H9 (cell line): ENCODE results near the gene TAGLN3. TPM values are rescaled to one million over a fixed set of nuclear protein-coding genes. Genes with fewer than 3 reads are reported as not detected.

Experiments used
- DNase-seq: peaks from one replicate; pipeline ENCODE4 v3.0.0-alpha.2; 2017
- H2AFZ ChIP-seq: one replicate; pipeline ENCODE4 v1.6.1; 2013; ENCODE audit warnings: mild to moderate bottlenecking, low read length, control low read depth, moderate library complexity
- H2AK5ac ChIP-seq: 2 replicates; pipeline ENCODE4 v1.6.1; 2013; ENCODE audit warnings: low read length, control low read depth, mixed read lengths; ENCODE audit not compliant: insufficient read length
- H2BK120ac ChIP-seq: one replicate; pipeline ENCODE4 v1.6.1; 2013; ENCODE audit warnings: low read depth, mild to moderate bottlenecking, low read length, control low read depth, inconsistent platforms; ENCODE audit not compliant: poor library complexity, severe bottlenecking
- H2BK12ac ChIP-seq: 2 replicates; pipeline ENCODE4 v1.6.1; 2013; ENCODE audit warnings: low read length, control low read depth, mixed read lengths, low read depth; ENCODE audit not compliant: insufficient read length
- H2BK15ac ChIP-seq: 2 replicates; pipeline ENCODE4 v1.6.1; 2013; ENCODE audit warnings: low read depth, low read length, control low read depth
- H2BK20ac ChIP-seq: one replicate; pipeline ENCODE4 v1.6.1; 2013; ENCODE audit warnings: low read depth, mild to moderate bottlenecking, low read length, control low read depth, inconsistent platforms; ENCODE audit not compliant: poor library complexity, severe bottlenecking
- H2BK5ac ChIP-seq: 2 replicates; pipeline ENCODE4 v1.6.1; 2013; ENCODE audit warnings: low read length, control low read depth, mixed read lengths; ENCODE audit not compliant: insufficient read length
- H3K14ac ChIP-seq: 2 replicates; pipeline ENCODE4 v1.6.1; 2013; ENCODE audit warnings: low read length, control low read depth; ENCODE audit not compliant: insufficient read depth
- H3K18ac ChIP-seq: 2 replicates; pipeline ENCODE4 v1.6.1; 2013; ENCODE audit warnings: low read depth, mild to moderate bottlenecking, mixed read lengths, low read length, control low read depth; ENCODE audit not compliant: insufficient read length
- H3K23ac ChIP-seq: 2 replicates; pipeline ENCODE4 v1.6.1; 2013; ENCODE audit warnings: low read length, control low read depth, mixed read lengths, low read depth; ENCODE audit not compliant: insufficient read length
- H3K23me2 ChIP-seq: 2 replicates; pipeline ENCODE4 v1.6.1; 2013; ENCODE audit warnings: low read depth, mild to moderate bottlenecking, mixed read lengths, low read length, control low read depth; ENCODE audit not compliant: insufficient read length, poor library complexity, severe bottlenecking
- H3K27ac ChIP-seq: 2 replicates; pipeline ENCODE4 v1.5.1; 2013; ENCODE audit warnings: low read length, control low read depth, mixed read lengths, low read depth; ENCODE audit not compliant: insufficient read length
- H3K27me3 ChIP-seq: 2 replicates; pipeline ENCODE4 v1.6.1; 2013; ENCODE audit warnings: low read length, control low read depth, inconsistent platforms; ENCODE audit not compliant: insufficient read depth
- H3K4ac ChIP-seq: 2 replicates; pipeline ENCODE4 v1.6.1; 2013; ENCODE audit warnings: low read depth, mild to moderate bottlenecking, control low read depth, inconsistent platforms, low read length, moderate library complexity
- H3K4me1 ChIP-seq: 2 replicates; pipeline ENCODE4 v1.6.1; 2013; ENCODE audit warnings: low read length, control low read depth, inconsistent platforms; ENCODE audit not compliant: insufficient read depth
- H3K4me2 ChIP-seq: 2 replicates; pipeline ENCODE4 v1.6.1; 2013; ENCODE audit warnings: low read length, control low read depth, mixed read lengths; ENCODE audit not compliant: insufficient read length, insufficient read depth
- H3K56ac ChIP-seq: 2 replicates; pipeline ENCODE4 v1.6.1; 2013; ENCODE audit warnings: low read depth, mild to moderate bottlenecking, mixed read lengths, low read length, control low read depth; ENCODE audit not compliant: insufficient read length
- H3K79me1 ChIP-seq: 2 replicates; pipeline ENCODE4 v1.6.1; 2013; ENCODE audit warnings: low read depth, mild to moderate bottlenecking, moderate library complexity, low read length, control low read depth, inconsistent platforms; ENCODE audit not compliant: insufficient read depth, poor library complexity, severe bottlenecking
- H3K79me2 ChIP-seq: 2 replicates; pipeline ENCODE4 v1.6.1; 2013; ENCODE audit warnings: low read length, control low read depth, inconsistent platforms; ENCODE audit not compliant: insufficient read depth
- H3K9ac ChIP-seq: 2 replicates; pipeline ENCODE4 v1.6.1; 2013; ENCODE audit warnings: low read length, control low read depth, mixed read lengths; ENCODE audit not compliant: insufficient read length; ENCODE audit errors: extremely low read depth
- H3K9me3 ChIP-seq: one replicate; pipeline ENCODE4 v1.6.1; 2013; ENCODE audit warnings: low read depth, low read length, inconsistent platforms; ENCODE audit not compliant: control insufficient read depth
- H3T11ph ChIP-seq: one replicate; pipeline ENCODE4 v1.6.1; 2013; ENCODE audit warnings: mild to moderate bottlenecking, low read length, control low read depth, inconsistent platforms
- H4K20me1 ChIP-seq: one replicate; pipeline ENCODE4 v1.6.1; 2013; ENCODE audit not compliant: control insufficient read depth, insufficient read length, insufficient read depth
- H4K5ac ChIP-seq: 2 replicates; pipeline ENCODE4 v1.6.1; 2013; ENCODE audit warnings: low read depth, mild to moderate bottlenecking, mixed read lengths, low read length, control low read depth; ENCODE audit not compliant: insufficient read length
- H4K8ac ChIP-seq: replicated peaks from 2 replicates; pipeline ENCODE4 v1.6.1; 2013; ENCODE audit warnings: low read length, control low read depth, mixed read lengths, low read depth; ENCODE audit not compliant: insufficient read length
- H4K91ac ChIP-seq: 2 replicates; pipeline ENCODE4 v1.6.1; 2013; ENCODE audit warnings: low read depth, mild to moderate bottlenecking, moderate library complexity, mixed read lengths, low read length, control low read depth; ENCODE audit not compliant: insufficient read length
- H3K27ac Mint-ChIP-seq, 3 experiments: 2 replicates in 2 of 3; 3 replicates in 1 of 3; pipeline ENCODE4 v1.8.0; 2020 to 2021; ENCODE audit warnings: mixed read lengths in 3 of 3, mild to moderate bottlenecking in 1 of 3, moderate library complexity in 1 of 3
- H3K27me3 Mint-ChIP-seq: 2 replicates; pipeline ENCODE4 v1.8.0; 2021; ENCODE audit warnings: low read depth, mild to moderate bottlenecking, moderate library complexity, mixed read lengths
- H3K36me3 Mint-ChIP-seq, 3 experiments: 2 replicates in 2 of 3; 3 replicates in 1 of 3; pipeline ENCODE4 v1.8.0; 2020 to 2021; ENCODE audit warnings: low read depth in 3 of 3, mixed read lengths in 3 of 3; ENCODE audit not compliant: insufficient read depth in 1 of 3
- H3K4me1 Mint-ChIP-seq, 2 experiments: 2 replicates each; pipeline ENCODE4 v1.8.0; 2020; ENCODE audit warnings: mixed read lengths in 2 of 2
- H3K4me3 Mint-ChIP-seq, 2 experiments: 2 replicates in 1 of 2; 3 replicates in 1 of 2; pipeline ENCODE4 v1.8.0; 2020 to 2021; ENCODE audit warnings: mild to moderate bottlenecking in 2 of 2, mixed read lengths in 2 of 2, moderate library complexity in 1 of 2
- H3K9me3 Mint-ChIP-seq, 2 experiments: 2 replicates in 1 of 2; 3 replicates in 1 of 2; pipeline ENCODE4 v1.8.0; 2020; ENCODE audit warnings: mild to moderate bottlenecking in 2 of 2, mixed read lengths in 2 of 2, moderate library complexity in 1 of 2
- WGBS: extraction: QIAGEN DNeasy Blood & Tissue Kit; methylation state at CpG from one replicate; pipeline ENCODE4 v1.1.7; 2013; ENCODE audit warnings: missing lambda C conversion rate, low lambda C conversion rate, mixed read lengths; ENCODE audit not compliant: insufficient read length; ENCODE audit errors: extremely low coverage; 5-methylcytosine and 5-hydroxymethylcytosine counted together
- total RNA-seq: library from RNA; stranded (reverse); gene quantifications from 2 replicates; pipeline ENCODE4 v1.2.1, GENCODE V29; 2021
- TF ChIP-seq, protein P1 (sequence below): fragments of 200-600 bp; sonication (generic); conservative IDR thresholded peaks from 3 replicates; pipeline ENCODE4 v1.8.0; 2021; ENCODE audit warnings: antibody characterized with exemption, mild to moderate bottlenecking

TAGLN3 gene
- total RNA-seq, 1 experiment from 2014 or later = 6.4 TPM

DNA sequence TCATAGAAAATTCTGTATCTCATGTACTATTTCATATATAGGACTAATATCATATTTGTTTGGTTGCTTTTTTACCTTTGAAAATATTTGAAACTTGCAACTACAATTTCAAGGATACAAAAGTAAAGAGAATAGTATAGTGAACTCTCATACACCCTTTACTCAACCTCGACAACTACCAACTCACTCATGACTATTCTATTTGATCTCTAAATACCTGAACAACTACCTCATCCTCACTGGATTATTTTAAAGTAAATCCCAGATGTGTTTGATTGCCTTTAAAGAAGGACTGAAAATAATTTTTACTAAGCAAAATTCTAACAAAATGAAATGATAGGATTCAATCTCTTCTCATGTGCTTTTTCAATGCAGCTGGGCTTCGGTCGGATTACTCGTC, 47.9 kb downstream of the TAGLN3 start:
- no peak overlapping the region for H3K23ac ChIP-seq
- no peak overlapping the region for H2AFZ ChIP-seq
- H3K27ac ChIP-seq = no peak overlapping the region
- H3K4me2 ChIP-seq = no peak overlapping the region
- H4K5ac ChIP-seq = no peak overlapping the region
- no peak overlapping the region for H3K4me3 Mint-ChIP-seq
- no peak overlapping the region for H3K14ac ChIP-seq
- TF ChIP-seq, protein P1, sequence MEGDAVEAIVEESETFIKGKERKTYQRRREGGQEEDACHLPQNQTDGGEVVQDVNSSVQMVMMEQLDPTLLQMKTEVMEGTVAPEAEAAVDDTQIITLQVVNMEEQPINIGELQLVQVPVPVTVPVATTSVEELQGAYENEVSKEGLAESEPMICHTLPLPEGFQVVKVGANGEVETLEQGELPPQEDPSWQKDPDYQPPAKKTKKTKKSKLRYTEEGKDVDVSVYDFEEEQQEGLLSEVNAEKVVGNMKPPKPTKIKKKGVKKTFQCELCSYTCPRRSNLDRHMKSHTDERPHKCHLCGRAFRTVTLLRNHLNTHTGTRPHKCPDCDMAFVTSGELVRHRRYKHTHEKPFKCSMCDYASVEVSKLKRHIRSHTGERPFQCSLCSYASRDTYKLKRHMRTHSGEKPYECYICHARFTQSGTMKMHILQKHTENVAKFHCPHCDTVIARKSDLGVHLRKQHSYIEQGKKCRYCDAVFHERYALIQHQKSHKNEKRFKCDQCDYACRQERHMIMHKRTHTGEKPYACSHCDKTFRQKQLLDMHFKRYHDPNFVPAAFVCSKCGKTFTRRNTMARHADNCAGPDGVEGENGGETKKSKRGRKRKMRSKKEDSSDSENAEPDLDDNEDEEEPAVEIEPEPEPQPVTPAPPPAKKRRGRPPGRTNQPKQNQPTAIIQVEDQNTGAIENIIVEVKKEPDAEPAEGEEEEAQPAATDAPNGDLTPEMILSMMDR = no peak
- H2BK120ac ChIP-seq = no peak overlapping the region
- peaks cover 13 to 15% of the 10 kb centered on the region in 2 experiments for H3K4me1 Mint-ChIP-seq
- H3K9me3 Mint-ChIP-seq = no peaks in the 10 kb centered on the region
- H2BK12ac ChIP-seq = no peak overlapping the region
- no peak overlapping the region for H4K91ac ChIP-seq
- no peaks in the 10 kb centered on the region for H3K27me3 Mint-ChIP-seq
- no peak overlapping the region for H4K8ac ChIP-seq
- H3K4me1 ChIP-seq = no peaks in the 10 kb centered on the region; the same call in 1 of the 2 replicates
- 100% methylated on average over 1 of the region's 4 CpGs for WGBS
- no peaks in the 10 kb centered on the region for H4K20me1 ChIP-seq
- no peaks in the 10 kb centered on the region for H3K23me2 ChIP-seq
- H3K18ac ChIP-seq = no peak overlapping the region
- H3K36me3 Mint-ChIP-seq = no peaks in the 10 kb centered on the region
- no peak overlapping the region for H2BK20ac ChIP-seq
- no peaks in the 10 kb centered on the region for H3K27me3 ChIP-seq
- no peaks in the 10 kb centered on the region for H3K79me1 ChIP-seq
- no peaks in the 10 kb centered on the region for H3K9me3 ChIP-seq
- H3K27ac Mint-ChIP-seq = no peak overlapping the region
- DNase-seq = no peak
- no peak overlapping the region for H2AK5ac ChIP-seq
- H3T11ph ChIP-seq = no peak overlapping the region
- no peak overlapping the region for H2BK15ac ChIP-seq
- H3K56ac ChIP-seq = no peak overlapping the region
- no peak overlapping the region for H3K4ac ChIP-seq
- no peak overlapping the region for H2BK5ac ChIP-seq
- no peak overlapping the region for H3K9ac ChIP-seq
- no peaks in the 10 kb centered on the region for H3K79me2 ChIP-seq
